CD14-positive monocyte (primary cell): ENCODE data around the gene AP2M1. TPM values are rescaled to one million over a fixed set of nuclear protein-coding genes. Genes with fewer than 3 reads are reported as not detected.

Experiments used
- DNase-seq, 3 donors: peaks; one replicate each; pipeline ENCODE4 v3.0.0-alpha.2; 2011 to 2022
- H2AFZ ChIP-seq: 2 replicates; pipeline ENCODE4 v1.6.0; 2012; ENCODE audit warnings: mild to moderate bottlenecking, low read depth, low read length, inconsistent platforms; ENCODE audit not compliant: insufficient read depth, poor library complexity, severe bottlenecking
- H3K27ac ChIP-seq, 2 donors: 1 replicate in 1 of 2; 2 replicates in 1 of 2; pipeline ENCODE4 v1.5.1; 2012 to 2013; ENCODE audit warnings: low read length in 2 of 2, control low read depth in 1 of 2, inconsistent platforms in 1 of 2, low read depth in 1 of 2, mild to moderate bottlenecking in 1 of 2
- H3K27me3 ChIP-seq, 2 donors: one replicate each; pipeline versions ENCODE4 v1.6.0 to v1.6.1; 2011 to 2013; ENCODE audit warnings: low read length in 2 of 2; ENCODE audit not compliant: control insufficient read depth in 2 of 2, insufficient read depth in 2 of 2
- H3K36me3 ChIP-seq, 2 donors: replicated peaks in 1 of 2; 1 replicate in 1 of 2; 2 replicates in 1 of 2; pipeline versions ENCODE4 v1.5.1 to v1.6.1; 2012 to 2013; ENCODE audit warnings: low read length in 2 of 2, control low read depth in 1 of 2, inconsistent platforms in 1 of 2, mild to moderate bottlenecking in 1 of 2; ENCODE audit not compliant: insufficient read depth in 2 of 2, control insufficient read depth in 1 of 2
- H3K4me1 ChIP-seq, 2 donors: 1 replicate in 1 of 2; 2 replicates in 1 of 2; pipeline versions ENCODE4 v1.5.1 to v1.6.1; 2012 to 2013; ENCODE audit warnings: low read length in 2 of 2, control low read depth in 1 of 2, inconsistent platforms in 1 of 2, mild to moderate bottlenecking in 1 of 2, moderate library complexity in 1 of 2; ENCODE audit not compliant: insufficient read depth in 2 of 2, control insufficient read depth in 1 of 2
- H3K4me2 ChIP-seq: replicated peaks from 2 replicates; pipeline ENCODE3; 2012; ENCODE audit warnings: low read length, moderate library complexity, mild to moderate bottlenecking; ENCODE audit not compliant: poor library complexity, severe bottlenecking; ENCODE audit errors: extremely low read depth
- H3K4me3 ChIP-seq, 3 experiments: fragments of 200-600 bp in 1 of 3; sonication (generic) in 1 of 3; replicated peaks in 1 of 3; 1 replicate in 2 of 3; 2 replicates in 1 of 3; pipeline ENCODE4 v1.5.1; 2011 to 2013; ENCODE audit warnings: low read length in 3 of 3, mild to moderate bottlenecking in 3 of 3, control low read depth in 2 of 3, low read depth in 2 of 3, inconsistent platforms in 1 of 3, moderate library complexity in 1 of 3
- H3K79me2 ChIP-seq: 2 replicates; pipeline ENCODE4 v1.6.0; 2012; ENCODE audit warnings: mild to moderate bottlenecking, control low read depth, inconsistent platforms, low read length, moderate library complexity; ENCODE audit not compliant: insufficient read depth
- H3K9ac ChIP-seq: 2 replicates; pipeline ENCODE4 v1.6.0; 2017; ENCODE audit warnings: low read length, mild to moderate bottlenecking; ENCODE audit not compliant: insufficient read depth, poor library complexity, severe bottlenecking
- H3K9me3 ChIP-seq, 2 donors: replicated peaks in 1 of 2; 1 replicate in 1 of 2; 2 replicates in 1 of 2; pipeline versions ENCODE4 v1.5.1 to v1.6.1; 2012 to 2013; ENCODE audit warnings: low read length in 2 of 2, control low read depth in 1 of 2; ENCODE audit not compliant: control insufficient read depth in 1 of 2, insufficient read depth in 1 of 2
- H4K20me1 ChIP-seq: 2 replicates; pipeline ENCODE4 v1.6.0; 2012; ENCODE audit warnings: mild to moderate bottlenecking, low read length, control low read depth, moderate library complexity; ENCODE audit not compliant: insufficient read depth
- H3K27ac Mint-ChIP-seq, 7 donors: one replicate each; pipeline ENCODE4 v1.8.0; 2020; ENCODE audit warnings: mild to moderate bottlenecking in 7 of 7, mixed read lengths in 7 of 7, moderate library complexity in 6 of 7, inconsistent platforms in 2 of 7
- H3K27me3 Mint-ChIP-seq, 3 donors: one replicate each; pipeline ENCODE4 v1.8.0; 2021 to 2022; ENCODE audit warnings: low read depth in 3 of 3, mild to moderate bottlenecking in 3 of 3, mixed read lengths in 3 of 3, moderate library complexity in 3 of 3, inconsistent platforms in 1 of 3
- H3K36me3 Mint-ChIP-seq, 2 donors: one replicate each; pipeline ENCODE4 v1.8.0; 2020; ENCODE audit warnings: mixed read lengths in 2 of 2, inconsistent platforms in 1 of 2, mild to moderate bottlenecking in 1 of 2
- H3K4me1 Mint-ChIP-seq: one replicate; pipeline ENCODE4 v1.8.0; 2020; ENCODE audit warnings: mild to moderate bottlenecking, mixed read lengths
- H3K4me3 Mint-ChIP-seq, 2 donors: one replicate each; pipeline ENCODE4 v1.8.0; 2020; ENCODE audit warnings: mild to moderate bottlenecking in 2 of 2, mixed read lengths in 2 of 2, moderate library complexity in 1 of 2
- H3K9me3 Mint-ChIP-seq, 7 donors: one replicate each; pipeline ENCODE4 v1.8.0; 2020 to 2022; ENCODE audit warnings: mixed read lengths in 7 of 7, mild to moderate bottlenecking in 6 of 7, moderate library complexity in 6 of 7, inconsistent platforms in 2 of 7
- WGBS: methylation state at CpG from one replicate; pipeline ENCODE4 v1.1.5; 2013; ENCODE audit warnings: missing lambda C conversion rate; ENCODE audit not compliant: insufficient coverage; 5-methylcytosine and 5-hydroxymethylcytosine counted together
- intact Hi-C, 2 donors: fragments of 100-400 bp; cut with micrococcal nuclease; formaldehyde crosslinking; loops; one replicate each; pipeline versions ENCODE4 v1.15.0 to v1.15.1; 2023
- polyA plus RNA-seq, 3 donors: library from polyadenylated mRNA; depleted of rRNA in 1 of 3; unstranded in 2 of 3; stranded (reverse) in 1 of 3; fragments of 300-500 nt in 2 of 3; fragments of >200 nt in 1 of 3; fragmentation: Illumina TruSeq in 2 of 3; gene quantifications; 1 replicate in 2 of 3; 2 replicates in 1 of 3; pipeline ENCODE4 v1.2.3, GENCODE V29; 2012 to 2021
- TF ChIP-seq, protein P1 (sequence below): fragments of 200-600 bp; IDR thresholded peaks from one replicate; pipeline ENCODE4 v1.8.0; 2022; ENCODE audit warnings: antibody characterized with exemption, mild to moderate bottlenecking

The AP2M1 gene
- polyA plus RNA-seq, 3 donors, result 283 to 327 (median 295) TPM

- H3K4me3 Mint-ChIP-seq, result peak within 1 kb of the TSS; percentile 96
- H3K4me2 ChIP-seq, result peak within 1 kb of the TSS; percentile 99
- no peaks in the 10 kb centered on the region for H3K9me3 Mint-ChIP-seq
- peak within 1 kb of the TSS; percentile 63 to 77 for H3K27ac ChIP-seq
- no peaks in the 10 kb centered on the region for H3K27me3 ChIP-seq
- peaks cover 37 to 44% of the 10 kb centered on the region in 2 donors for H3K4me1 ChIP-seq
- H3K4me3 ChIP-seq, result peak within 1 kb of the TSS; percentile 77 to 97 (median 94)
- peaks cover 0 to 4% (median 2%) of the 10 kb centered on the region in 3 donors for H3K27me3 Mint-ChIP-seq
- no peaks in the 10 kb centered on the region for H3K9me3 ChIP-seq
- H3K27ac Mint-ChIP-seq, result peak within 1 kb of the TSS; percentile 73 to 89 (median 85)
- WGBS, result under 1% methylated on average over 83 of the region's 84 CpGs
- H3K79me2 ChIP-seq, result peaks cover 43% of the 10 kb centered on the region
- TF ChIP-seq, protein P1, sequence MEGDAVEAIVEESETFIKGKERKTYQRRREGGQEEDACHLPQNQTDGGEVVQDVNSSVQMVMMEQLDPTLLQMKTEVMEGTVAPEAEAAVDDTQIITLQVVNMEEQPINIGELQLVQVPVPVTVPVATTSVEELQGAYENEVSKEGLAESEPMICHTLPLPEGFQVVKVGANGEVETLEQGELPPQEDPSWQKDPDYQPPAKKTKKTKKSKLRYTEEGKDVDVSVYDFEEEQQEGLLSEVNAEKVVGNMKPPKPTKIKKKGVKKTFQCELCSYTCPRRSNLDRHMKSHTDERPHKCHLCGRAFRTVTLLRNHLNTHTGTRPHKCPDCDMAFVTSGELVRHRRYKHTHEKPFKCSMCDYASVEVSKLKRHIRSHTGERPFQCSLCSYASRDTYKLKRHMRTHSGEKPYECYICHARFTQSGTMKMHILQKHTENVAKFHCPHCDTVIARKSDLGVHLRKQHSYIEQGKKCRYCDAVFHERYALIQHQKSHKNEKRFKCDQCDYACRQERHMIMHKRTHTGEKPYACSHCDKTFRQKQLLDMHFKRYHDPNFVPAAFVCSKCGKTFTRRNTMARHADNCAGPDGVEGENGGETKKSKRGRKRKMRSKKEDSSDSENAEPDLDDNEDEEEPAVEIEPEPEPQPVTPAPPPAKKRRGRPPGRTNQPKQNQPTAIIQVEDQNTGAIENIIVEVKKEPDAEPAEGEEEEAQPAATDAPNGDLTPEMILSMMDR, result no peak
- H2AFZ ChIP-seq, result peak within 1 kb of the TSS; percentile 88
- H3K4me1 Mint-ChIP-seq, result peaks cover 38% of the 10 kb centered on the region
- intact Hi-C loops, result no loop called here
- peak in 2 of 3 donors; percentile 52 to 63 for DNase-seq
- H3K36me3 ChIP-seq, result no peaks in the 10 kb centered on the region
- peaks cover 41% of the 10 kb centered on the region for H4K20me1 ChIP-seq
- H3K9ac ChIP-seq, result peak within 1 kb of the TSS; percentile 77
- peaks cover 2 to 3% of the 10 kb centered on the region in 2 donors for H3K36me3 Mint-ChIP-seq
Observed at GRCh38 chr3:184154885-184155643, 19.6 kb upstream of the AP2M1 start, which contains the start of gene DVL3. TSS of gene DVL3 (plus strand) at chr3:184155377. CDS start at chr3:184155636, 259 bp downstream.

DNA sequence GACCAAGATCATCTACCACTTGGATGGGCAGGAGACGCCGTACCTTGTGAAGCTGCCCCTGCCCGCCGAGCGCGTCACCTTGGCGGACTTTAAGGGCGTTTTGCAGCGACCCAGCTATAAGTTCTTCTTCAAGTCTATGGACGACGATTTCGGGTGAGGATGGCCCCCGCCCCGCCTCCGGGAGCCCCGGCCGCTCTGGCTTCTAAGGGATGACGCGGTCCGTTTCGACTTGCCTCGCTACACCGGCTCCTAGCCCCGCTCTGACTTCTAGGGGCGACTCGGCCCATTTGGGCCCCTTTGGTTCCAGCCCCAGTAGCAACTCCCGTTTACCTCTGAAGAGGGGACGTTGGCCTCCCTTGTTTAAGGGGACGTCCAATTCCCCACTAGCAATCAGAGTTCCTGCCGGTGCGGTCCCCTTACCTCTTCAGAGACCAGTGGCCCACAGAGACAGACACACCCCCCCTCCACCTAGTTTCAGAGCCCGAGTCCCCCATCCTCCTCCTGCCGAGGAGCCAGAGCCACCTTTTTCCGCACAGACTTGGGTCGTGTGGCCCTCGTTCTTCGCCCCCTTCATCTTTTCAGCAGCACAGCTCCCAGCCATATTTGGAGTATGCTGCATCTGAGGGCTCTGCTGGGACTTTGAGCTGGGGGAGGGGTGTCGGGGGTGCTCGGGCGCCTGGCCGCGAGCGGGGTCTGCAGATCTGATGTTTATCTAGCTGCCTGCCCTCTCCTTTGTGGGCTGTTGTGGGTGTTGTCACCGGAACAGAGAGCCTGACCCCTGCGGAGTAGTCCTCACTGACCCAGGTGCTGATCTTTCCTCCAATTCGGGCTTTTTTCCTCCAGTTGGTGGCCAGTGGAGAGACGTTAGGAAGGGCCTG, 18.8 kb upstream of the AP2M1 start:
- DNase-seq, result peak in 2 of 3 donors; percentile 35 to 37
- Histone ChIP-seq H3K36me3 (no peaks in the 10 kb centered on the region), H2AFZ (peak overlapping the region; percentile 88), H4K20me1 (peaks cover 49% of the 10 kb centered on the region), H3K9me3 (no peaks in the 10 kb centered on the region), H3K27me3 (no peaks in the 10 kb centered on the region), H3K9ac (peak overlapping the region; percentile 77), H3K79me2 (peaks cover 51% of the 10 kb centered on the region), H3K4me1 (peaks cover 37 to 44% of the 10 kb centered on the region in 2 donors), H3K4me2 (peak overlapping the region; percentile 99), H3K27ac (peak overlapping the region; percentile 63 to 77), H3K4me3 (peak overlapping the region; percentile 77 to 97 (median 94))
- Mint-ChIP-seq H3K9me3 (no peaks in the 10 kb centered on the region), H3K27ac (peak overlapping the region; percentile 73 to 89 (median 85)), H3K4me1 (peaks cover 45% of the 10 kb centered on the region), H3K36me3 (peaks cover 6 to 8% of the 10 kb centered on the region in 2 donors), H3K4me3 (peak overlapping the region; percentile 96), H3K27me3 (peaks cover 0 to 4% (median 2%) of the 10 kb centered on the region in 3 donors)
- WGBS, result 0% methylated on average over 44 of the region's 47 CpGs
- intact Hi-C loops, result loop anchor here in 1 of 2 donors (2.0 kb wide), 1 partner anchor 21 kb away; the partner anchor contains the start of gene EIF2B5
- TF ChIP-seq, protein P1, result no peak
